Jurkat, Clone E6-1 (cell line): ENCODE results near the gene PGM1.

Experiments used
- DNase-seq: peaks from one replicate; pipeline ENCODE4 v3.0.0-alpha.2; 2011; ENCODE audit warnings: low read depth, low spot score
- H3K4me3 ChIP-seq: 2 replicates; pipeline ENCODE4 v1.5.1; 2011; ENCODE audit warnings: mild to moderate bottlenecking, low read length, control low read depth, moderate library complexity

Gene PGM1

DNA sequence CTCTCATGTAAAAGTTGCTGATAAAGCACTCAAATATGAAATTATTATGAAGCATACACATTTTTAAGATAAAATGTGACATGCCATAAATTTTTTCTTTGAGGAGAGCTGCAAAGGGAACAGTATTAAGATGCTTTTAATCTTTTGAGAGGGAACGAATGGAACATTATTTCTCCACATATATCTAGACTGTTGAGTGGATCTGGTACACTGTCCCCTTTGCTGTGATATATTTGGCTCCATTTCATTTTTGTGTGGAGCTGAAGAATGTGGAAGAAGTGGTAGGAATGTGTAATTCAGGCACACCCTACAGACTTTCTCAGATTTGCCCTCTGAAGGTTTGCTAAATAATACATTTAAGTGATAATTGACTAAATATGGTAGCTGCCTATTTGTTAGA, 31.7 kb downstream of the PGM1 start:
- H3K4me3 ChIP-seq = no peak overlapping the region
- DNase-seq = no peak

DNA sequence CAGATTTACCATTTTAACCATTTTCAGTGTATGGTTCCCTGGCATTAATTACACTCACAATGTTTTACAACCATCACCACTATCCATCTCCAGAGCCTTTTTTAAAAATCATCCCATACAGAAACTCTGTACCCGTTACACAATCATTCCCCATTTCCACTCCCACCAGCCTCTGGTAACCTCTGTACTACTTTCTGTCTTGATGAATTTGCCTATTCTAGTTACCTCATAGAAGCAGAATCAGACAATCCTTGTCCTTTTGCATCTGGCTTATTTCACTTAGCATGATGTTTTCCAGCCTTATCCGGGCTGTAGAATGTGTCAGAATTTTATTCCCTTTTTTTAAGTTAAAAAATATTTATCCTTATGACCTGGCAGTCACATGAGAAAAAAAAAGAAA, 33.0 kb downstream of the PGM1 start:
- no peak for DNase-seq
- H3K4me3 ChIP-seq = no peak overlapping the region

DNA sequence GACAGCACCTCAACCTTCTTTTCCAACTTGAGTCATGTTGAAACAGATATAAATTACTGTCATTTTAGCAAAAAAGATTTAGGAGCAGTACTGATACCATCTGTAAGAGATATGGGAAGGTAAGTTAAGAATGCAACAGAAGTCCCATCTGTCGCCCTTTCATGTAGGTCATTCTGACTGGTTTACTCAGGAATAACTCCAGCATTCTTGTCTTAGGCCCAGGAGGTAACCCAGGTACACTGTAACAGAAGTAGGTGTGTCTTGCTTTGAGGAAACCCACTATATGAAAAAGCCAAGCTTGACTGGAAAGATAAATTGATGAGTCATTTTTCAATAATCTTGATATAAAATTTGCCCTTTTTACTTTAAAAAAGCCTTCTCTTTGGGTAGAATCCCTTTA, 35.4 kb downstream of the PGM1 start:
- no peak for DNase-seq
- no peak overlapping the region for H3K4me3 ChIP-seq

DNA sequence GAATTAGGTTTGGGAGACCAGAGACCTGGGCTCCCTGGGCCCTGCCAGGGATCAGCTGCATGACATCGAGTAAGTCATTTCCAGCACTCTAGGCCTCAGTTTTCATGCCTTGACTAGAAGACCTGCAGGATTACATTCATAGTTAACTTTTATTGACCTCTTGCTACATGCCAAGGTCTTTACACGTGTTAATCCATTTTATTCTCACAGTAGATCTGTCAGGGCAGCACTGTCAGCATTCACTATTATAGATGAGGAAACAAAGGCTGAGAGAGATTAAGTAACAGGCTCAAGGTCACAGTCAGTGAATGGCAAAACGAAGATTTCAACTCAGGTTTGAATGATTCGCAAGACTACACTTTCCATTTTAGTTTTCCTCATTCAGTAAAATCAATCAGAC, 37.0 kb downstream of the PGM1 start:
- no peak for DNase-seq
- no peak overlapping the region for H3K4me3 ChIP-seq

DNA sequence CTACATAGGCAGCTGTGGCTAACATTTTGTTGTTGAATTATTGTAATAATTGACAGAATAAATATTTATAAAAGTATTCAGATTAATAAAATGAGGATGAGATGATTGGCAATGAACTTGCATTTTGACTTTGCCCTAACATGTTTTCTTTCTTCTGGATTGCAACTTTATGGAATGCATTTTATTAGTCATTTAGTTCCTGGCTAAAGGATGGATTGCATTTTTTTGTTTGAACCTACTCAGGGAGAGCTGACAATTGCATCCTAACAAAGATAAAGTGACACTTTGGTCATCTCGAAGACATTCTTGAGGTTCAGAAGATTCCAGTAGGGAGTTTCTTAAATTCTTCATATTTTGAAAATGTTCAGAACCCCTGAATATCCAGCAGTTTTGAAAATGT, 37.5 kb downstream of the PGM1 start:
- H3K4me3 ChIP-seq = no peak overlapping the region
- DNase-seq = no peak

DNA sequence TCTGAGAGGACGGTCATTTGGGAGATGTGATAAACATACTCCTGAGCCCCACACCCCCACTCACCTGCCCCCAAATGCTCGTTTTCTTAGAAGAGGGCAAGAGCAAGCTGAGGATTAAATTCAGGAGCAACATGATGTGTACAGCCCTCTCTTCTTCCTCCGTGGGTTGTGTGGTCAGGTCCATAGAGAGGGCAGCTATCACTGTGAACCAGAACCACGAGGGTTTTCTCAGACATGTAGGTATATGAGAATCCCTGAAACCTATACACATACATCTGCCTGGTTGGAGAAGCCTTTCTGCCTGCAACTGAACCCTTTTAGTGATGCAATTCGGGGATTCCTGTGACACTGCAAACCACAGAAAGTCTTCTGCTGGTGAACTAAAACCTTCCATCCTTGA, 38.9 kb downstream of the PGM1 start:
- H3K4me3 ChIP-seq = no peak overlapping the region
- DNase-seq = no peak

DNA sequence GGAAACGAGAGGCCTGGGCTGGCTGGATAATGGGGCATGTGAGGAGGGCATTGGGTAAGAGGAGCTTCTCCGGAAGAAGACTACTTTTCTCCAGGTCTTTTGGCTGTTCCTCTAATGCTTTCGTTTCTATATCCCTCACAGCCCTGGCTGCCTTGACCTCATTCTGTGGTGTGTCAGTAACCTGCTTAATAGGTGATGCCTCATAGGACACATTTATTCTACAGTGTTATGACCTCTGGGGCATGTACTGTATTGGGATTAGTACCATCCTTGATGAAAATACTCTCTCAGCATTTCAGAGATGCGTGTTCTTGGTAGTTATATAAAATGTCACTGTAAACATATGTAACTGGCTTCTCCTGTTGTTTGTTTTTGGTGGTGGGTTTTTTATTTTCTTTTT, 40.1 kb downstream of the PGM1 start:
- DNase-seq = no peak
- no peak overlapping the region for H3K4me3 ChIP-seq

DNA sequence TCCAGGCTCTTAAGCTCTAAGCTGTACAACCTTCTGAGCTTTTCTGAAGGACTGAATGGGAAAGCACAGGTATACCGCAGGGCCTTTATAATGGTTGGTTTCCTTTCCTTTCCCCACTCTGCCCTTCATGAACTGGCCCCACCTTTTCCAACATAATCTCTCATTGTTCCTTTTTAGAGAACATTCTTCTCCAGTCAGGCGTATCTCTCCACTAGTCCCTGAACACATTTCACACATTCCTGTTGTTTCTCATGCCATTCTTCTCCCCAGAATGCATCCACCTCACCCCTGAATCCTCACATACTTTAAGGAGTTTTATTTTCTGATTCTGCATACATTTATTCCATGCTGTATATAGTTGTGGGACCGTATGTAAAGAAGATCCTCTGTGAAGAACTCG, 41.3 kb downstream of the PGM1 start:
- no peak overlapping the region for H3K4me3 ChIP-seq
- no peak for DNase-seq

DNA sequence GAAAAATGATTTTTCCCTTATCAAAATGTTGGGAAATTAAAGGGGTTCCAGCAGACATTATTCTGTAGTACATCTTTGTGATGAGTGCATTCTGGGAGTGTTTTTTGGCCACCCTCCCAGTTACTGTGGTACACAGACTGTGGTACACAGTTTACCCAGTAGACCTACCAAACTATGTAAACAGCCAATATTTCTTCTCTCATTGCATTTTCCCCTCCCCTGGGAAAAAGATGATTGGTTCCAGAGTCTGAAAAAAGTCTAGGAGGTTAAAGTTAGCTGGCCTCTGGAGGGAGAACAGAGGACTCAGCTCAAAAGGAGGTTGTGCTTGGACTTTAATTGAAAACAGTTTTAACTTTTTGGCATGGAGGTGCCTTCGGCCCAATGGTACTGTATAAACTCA, 42.5 kb downstream of the PGM1 start:
- DNase-seq = no peak
- no peak overlapping the region for H3K4me3 ChIP-seq

DNA sequence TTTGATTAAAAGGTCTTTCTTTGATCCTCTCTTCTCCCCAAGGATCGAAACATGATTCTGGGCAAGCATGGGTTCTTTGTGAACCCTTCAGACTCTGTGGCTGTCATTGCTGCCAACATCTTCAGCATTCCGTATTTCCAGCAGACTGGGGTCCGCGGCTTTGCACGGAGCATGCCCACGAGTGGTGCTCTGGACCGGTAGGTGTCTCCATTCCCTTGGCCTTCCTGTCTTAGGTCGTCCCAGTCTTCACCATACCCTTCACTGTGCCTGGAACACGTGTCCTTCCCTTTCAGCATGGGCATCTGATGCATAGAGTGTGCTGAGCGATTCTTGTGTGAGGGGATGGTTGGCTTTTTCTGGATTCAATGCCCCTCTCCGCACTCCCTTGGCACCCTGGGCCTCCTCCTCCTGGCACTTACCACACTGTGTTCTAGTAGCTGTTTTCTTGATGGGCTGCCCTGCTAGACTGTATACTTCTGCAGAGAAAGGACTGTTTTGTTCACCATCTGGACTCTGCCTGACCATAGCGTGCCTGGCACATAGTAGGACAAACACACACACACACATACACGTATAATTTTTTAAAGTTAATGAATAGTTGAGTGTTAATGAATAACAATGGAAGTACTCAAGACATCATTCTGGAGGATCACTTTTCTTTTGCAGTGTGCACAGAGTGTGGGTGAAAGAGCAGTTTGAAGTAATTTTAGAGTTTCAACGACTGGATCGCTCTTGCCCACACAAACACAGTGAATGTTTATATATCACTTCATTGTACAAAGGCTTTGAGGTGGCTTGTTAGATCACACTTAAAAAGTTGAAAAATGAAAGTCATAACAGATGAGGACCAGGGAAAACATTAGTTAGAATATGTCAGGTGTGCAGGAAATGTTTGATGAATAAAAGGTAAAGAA, 43.2 kb downstream of the PGM1 start:
- no peak overlapping the region for H3K4me3 ChIP-seq
- no peak for DNase-seq

DNA sequence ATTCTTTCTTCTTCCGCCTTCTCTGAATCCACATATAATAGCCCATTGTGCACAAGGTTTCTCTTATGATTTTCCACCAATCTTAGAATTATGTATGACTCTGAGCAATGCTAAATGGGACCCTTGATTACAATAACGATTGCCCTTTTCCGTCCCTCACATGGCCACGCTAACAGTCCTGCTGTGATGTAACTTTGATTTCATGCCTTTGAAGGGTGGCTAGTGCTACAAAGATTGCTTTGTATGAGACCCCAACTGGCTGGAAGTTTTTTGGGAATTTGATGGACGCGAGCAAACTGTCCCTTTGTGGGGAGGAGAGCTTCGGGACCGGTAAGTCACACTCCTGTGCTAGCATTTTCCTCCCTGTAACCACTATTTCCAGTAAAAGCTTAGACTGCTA, 45.3 kb downstream of the PGM1 start:
- H3K4me3 ChIP-seq = no peak overlapping the region
- no peak for DNase-seq

DNA sequence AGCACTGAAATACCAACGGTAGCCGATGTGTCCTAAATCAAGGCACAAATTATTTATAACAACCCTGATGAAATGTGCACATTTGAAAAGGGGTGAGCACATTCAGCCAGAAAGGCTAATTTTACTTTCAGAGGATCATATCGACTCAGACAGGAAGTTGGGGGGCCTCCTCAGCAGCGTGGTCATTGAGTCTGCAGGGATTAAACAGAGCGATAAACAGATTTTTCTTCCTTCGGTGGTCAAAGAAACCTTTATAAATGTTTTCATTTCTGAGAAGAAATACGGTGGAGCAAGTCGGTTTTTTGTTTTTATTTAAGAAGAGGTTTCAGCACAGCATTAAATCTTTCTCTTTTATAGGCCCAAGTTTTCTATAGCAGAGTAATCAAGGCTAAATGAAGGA, 45.7 kb downstream of the PGM1 start:
- no peak overlapping the region for H3K4me3 ChIP-seq
- DNase-seq = no peak

DNA sequence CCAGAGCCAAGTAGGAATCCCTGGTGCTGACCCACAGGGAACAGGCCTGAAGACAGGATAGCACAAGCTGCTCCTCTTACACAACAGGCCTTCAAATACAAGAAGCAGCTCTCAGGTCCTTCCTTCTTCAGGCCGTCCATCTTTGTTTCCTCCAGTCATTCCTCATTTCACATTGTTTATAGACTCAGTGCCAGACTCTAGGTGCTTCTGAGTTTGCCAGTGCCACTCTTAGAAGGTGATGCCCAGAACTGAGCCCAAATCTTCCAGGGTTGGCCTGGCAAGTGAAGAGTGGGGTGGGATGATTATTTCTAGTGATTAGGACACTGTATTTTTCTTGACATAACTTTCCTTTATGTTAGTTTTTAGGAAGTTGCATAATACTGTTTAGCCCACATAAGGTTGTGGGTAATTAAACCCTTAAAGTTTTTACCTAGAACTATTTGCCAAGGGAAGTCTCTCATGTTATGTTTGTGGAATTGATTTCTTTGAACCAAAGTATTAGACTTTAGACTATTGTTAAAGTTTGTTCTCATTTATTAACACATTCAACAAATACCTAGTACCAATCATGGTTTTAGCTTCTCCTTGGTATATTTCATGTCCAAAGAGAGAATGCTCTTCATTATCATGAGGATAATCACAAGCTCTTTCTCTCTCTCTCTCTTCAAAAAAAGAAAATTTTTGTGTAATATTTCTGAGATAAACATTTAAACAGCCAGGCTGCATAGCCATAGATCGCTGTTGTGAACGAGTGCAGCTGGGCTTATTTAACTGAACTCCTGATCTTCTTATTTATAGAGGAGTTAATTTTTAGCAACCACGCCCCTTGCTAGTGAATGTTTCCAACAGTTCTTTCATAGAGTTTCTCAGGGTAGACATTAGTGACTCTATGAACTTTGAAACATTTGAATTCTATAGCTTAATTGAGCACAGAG, 47.7 kb downstream of the PGM1 start:
- no peak for DNase-seq
- no peak overlapping the region for H3K4me3 ChIP-seq

DNA sequence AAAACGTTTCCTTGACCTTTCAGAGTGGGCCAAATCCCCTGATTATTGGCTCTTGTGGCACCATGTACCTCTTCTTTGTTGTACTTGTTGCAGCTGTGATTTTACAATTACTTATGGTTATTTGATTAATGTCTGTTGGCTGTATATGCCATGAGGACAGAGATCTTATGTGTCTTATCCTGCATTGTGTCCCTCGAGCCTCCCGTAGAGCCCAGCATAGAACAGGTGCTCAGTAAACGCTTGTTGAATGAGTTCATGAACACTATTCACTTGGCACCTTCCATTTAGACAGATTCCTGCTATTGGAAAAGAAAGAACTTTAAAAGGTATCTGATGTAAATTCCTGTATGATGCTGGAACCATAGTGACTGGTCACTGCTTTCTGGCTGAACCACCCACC, 48.4 kb downstream of the PGM1 start:
- no peak for DNase-seq
- H3K4me3 ChIP-seq = no peak overlapping the region

DNA sequence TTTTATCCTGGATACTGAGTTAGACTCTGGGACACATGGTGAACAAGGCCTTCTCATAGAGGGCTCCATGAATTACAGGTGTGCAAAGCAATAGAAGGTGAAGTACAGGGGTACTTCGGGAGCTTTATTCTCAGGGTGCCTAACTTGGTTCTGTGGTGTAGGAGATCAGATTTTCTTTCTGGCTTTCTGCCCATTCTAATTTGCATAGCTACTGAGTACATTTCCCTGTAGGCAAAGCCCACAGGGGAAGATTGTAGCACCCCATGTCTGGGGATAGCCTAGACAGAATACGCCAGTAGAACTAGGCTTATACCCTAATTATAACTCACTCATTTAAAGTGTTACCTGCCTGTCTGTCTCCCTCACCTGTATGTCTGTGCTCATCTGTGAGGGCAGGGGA, 49.7 kb downstream of the PGM1 start:
- DNase-seq = no peak
- H3K4me3 ChIP-seq = no peak overlapping the region

DNA sequence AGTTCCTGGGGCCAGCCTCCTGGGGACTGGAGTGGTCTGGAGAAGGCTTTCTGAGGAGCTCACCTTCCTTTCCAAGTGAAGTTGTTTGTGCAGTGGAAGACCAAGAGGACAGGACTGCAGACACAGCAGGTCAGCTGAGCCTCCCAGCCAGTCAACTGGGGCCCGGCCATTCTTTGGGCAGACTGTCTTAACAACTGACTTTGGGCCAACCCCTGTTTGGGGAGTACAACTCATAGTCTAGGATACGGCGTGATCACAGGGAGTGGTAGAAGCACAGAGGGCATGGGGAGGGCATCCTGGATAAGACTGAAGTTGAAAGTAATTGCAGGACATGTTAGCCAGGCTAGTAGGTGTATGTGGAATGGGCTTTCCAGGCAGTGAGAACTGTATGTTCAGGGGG, 50.3 kb downstream of the PGM1 start:
- no peak for DNase-seq
- no peak overlapping the region for H3K4me3 ChIP-seq

DNA sequence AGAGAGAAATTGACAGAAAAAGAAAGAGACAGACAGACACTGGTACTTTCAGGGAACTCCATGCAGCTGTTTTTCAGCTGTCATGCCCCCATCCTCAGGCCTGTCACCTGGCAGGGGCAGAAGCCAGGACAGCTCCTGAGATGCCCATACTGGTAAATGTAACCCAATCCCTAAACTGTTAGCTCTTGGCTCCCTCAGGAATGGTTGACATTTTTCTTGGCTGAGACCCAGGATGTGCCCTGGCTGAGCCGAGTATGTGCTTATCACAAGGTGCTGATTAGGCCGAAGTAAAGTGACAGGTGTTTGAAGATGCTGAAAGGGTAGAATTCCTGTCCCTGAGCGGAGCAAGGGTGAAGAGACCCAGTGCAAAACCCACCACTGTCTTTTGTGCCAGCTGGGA, 50.7 kb downstream of the PGM1 start:
- H3K4me3 ChIP-seq = no peak overlapping the region
- DNase-seq = no peak

DNA sequence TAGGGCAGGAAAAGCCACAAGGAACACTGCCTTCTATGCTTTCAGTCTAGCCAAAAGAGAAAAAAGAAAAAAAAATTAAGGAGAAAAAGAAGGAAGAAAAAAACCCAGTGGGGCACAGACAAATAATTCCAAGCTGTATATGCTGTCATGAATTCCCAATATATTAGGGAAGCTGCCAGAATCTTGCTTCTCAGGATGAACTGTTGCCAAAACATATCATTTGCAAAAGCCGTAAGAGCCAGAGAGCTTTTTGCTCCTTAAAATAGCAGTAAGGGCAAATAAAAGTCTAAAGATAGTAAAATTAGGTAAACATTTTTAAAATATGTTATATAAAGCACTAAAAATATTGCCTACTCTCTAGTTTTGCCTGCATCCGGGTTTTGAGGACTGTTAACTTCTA, 52.1 kb downstream of the PGM1 start:
- H3K4me3 ChIP-seq = no peak overlapping the region
- DNase-seq = no peak

DNA sequence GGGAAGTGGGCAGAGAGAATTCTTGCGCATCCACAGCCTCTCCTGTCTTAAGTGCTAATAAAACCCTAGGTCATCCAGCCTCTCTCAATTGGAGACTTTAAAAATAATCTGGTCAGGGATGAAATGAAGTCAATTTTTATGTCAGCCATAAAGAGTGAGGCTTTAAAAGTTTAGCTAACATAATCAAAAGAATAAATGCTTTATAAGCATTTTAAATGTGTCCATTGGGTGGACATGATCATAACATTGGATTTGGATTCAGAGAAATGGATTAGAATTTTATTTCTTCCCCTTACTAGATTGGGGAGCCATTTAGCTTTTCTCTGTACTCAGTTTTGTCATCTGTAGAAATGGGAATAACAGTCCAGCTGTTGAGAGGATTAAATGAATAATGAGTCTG, 55.5 kb downstream of the PGM1 start:
- no peak overlapping the region for H3K4me3 ChIP-seq

DNA sequence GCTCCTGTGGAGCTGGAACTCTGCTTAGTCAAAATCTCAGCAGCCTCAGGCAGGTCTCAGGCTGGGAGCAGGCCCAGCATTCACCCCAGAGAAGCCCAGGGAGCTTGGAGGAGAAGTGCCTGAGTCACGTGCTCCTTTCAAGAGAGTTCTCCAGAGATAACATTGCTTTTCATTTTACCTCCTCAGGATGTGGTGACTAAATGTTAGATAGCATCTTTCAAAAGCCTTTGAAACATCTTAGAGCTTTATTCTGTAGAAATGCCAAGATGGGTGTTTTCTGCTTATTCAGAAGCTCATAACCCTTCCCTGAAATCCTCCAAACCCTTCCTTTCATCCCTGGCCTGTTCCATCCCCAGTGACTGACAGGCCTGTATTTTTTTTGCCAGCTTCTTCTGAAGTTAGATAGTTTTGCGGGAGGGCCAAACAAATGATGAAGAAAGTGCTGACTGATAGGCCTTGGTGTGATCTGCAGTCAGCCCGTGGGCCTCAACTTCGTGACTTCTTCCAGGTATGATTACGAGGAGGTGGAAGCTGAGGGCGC, 58.0 kb downstream of the PGM1 start:
- no peak overlapping the region for H3K4me3 ChIP-seq
- peak; percentile 86 for DNase-seq

More for the DNA sequence above, 55.5 kb downstream of the PGM1 start:
- DNase-seq = no peak
